ENCODE measurements around the gene INPP5J.
"Not testable (repeated sequence)": the region's sequence is repeated elsewhere in the genome, so short reads cannot be mapped to it uniquely, and the experiment has no call there.

INPP5J gene

DNA sequence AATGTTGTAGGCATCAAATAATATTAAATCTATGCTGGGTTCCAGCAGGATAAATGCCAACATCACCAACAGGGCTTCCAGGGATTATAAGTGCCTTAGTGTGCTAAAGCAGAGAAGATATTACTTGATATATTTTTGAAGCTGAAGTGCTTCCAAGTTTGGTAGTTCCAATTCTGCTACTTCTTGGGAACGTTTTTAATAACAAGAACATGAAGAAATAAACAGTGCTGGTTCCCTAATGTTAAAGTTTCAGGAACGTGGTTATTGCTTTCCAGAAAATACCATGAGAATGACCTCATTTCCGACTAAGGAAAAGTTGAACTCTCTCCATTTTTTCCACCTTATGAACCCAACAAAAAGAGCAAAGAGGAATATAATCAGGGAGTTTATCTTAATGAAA, 32.7 kb downstream of the INPP5J start:
- no peak for DNase-seq

DNA sequence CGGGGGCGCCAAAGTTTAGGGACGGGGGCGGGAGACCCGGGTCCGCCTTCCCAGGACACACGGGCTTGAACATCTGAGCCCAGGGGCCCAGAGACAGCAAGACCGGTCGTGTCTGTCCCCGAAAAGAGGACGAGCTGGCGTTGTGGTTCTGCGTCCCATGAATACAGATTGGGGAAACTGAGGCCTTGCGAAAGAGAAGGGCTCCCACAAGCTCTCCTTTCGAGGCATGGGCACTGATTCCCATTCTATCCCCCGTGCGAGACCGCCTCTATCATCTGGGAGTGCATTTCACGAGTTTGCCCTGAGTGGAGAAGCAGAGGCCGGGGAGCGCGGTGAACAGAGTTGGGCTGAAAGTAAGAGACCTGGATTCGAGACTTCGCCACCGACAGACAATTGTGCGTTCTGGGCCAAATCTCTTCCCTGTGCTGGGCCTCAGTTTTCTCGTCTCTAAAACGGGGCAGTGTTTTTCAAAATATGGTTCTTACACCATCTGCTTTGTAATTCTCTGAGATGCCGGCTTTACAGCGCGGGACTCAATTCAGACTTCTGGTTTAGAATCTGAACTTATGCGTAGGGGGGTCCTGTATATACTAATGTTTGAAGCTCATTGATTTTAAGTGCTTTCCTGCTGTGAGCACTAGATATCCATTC, 37.7 kb downstream of the INPP5J start:
- DNase-seq: peak in 1 of 2 experiments; percentile 34

DNA sequence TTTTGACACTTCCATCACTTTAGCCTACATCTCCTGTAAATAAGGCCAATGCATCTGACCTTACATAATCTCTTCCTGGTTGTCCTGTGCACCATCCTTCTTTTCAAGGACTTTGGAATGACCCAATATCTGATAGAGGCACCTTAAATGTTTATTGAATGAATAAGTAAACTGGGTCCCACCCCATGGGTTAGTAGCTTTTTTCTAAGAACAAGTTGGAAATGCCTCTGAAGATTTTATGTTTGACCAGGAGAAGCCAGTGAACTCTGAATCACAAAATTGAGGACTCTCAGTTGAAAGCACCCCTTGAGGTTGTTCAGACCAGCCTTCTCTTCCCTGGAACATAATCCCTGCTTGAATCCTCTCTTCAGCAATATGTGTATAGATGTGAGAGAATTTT, 38.6 kb downstream of the INPP5J start:
- no peak for DNase-seq

- DNase-seq: peak in 1 of 2 experiments; percentile 20
Observed at GRCh38 chr22:31162015-31162765, 39.4 kb downstream of the INPP5J start.

DNA sequence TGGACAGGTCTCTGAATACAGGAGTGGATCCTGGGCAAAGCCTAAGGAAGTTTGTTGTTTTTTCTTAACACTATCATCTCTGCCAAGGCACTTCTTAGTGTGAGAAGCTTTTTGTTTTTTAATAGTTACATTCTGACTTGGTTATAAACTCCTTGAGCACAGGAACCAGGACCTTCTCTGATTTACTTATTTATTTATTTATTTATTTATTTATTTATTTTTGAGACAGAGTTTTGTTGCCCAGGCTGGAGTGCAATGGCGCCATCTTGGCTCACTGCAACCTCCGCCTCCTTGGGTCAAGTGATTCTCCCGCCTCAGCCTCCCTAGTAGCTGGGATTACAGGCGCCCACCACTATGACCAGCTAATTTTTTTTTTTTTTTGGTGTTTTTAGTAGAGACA, 48.2 kb downstream of the INPP5J start:
- DNase-seq: no peak

DNA sequence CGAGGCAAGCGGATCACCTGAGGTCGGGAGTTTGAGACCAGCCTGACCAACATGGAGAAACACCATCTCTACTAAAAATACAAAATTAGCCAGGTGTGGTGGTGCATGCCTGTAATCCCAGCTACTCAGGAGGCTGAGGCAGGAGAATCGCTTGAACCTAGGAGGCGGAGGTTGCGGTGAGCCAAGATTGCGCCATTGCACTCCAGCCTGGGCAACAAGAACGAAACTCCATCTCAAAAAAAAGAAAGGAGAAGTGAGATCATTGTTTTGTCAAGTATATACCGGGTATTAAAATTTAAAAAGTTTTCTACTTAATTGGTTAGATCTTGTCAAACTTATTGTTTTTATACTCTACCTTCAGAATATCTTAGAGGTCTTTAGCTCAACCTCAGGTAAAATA, 49.0 kb downstream of the INPP5J start:
- not testable (repeated sequence) for DNase-seq

DNA sequence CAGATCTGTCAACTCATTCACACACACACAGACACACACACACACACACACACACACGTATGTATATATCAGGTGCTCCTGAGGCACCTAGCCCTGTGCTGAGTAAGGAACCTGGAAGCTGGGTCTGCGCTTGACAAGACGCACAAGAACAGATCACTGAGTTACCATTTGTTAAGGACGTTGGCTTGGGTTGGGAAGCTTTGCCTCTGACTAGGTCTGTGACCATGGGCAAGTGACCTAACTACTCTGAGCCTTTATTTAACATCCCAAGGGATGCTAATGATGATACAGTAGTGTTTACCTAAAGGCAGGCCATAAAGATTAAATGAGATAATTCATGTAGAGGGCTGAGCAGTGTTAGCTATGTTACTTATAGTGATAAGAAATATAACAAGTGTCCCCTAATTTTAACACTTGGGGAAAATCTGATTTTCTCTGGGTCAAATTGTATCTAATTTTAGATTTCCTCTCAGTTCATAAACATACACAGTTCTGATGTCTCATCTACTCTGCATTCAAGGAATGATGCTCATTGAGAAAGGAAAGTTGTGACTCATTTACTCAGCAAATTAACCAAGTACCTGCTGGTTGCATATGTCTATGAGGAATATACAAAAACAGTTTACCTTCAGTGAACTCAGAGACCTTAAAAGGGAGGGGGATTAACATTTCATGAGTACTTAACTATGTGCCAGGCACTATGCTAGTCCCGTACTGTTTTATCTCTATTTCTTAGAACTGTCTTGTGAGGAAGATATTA, 50.8 kb downstream of the INPP5J start:
- DNase-seq: no peak

DNA sequence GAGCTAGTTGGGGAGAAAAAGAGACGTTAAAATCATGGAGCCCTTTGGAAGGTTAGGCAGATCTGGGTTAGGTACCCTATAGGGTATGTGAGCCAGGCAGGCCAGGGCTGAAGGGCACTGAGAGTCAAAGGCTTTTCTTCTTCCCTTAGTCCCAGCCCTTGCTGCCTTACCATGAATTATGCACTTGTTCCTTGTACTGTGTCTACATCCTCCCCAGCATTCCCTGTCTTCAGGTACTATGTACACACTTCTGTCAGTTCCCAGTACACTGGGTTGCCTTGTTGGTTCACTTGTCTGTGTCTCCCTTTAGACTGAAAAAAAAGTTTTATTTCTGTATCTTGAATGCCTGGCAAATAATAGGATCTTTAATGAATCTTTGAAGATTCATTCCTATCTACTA, 54.2 kb downstream of the INPP5J start:
- no peak for DNase-seq

DNA sequence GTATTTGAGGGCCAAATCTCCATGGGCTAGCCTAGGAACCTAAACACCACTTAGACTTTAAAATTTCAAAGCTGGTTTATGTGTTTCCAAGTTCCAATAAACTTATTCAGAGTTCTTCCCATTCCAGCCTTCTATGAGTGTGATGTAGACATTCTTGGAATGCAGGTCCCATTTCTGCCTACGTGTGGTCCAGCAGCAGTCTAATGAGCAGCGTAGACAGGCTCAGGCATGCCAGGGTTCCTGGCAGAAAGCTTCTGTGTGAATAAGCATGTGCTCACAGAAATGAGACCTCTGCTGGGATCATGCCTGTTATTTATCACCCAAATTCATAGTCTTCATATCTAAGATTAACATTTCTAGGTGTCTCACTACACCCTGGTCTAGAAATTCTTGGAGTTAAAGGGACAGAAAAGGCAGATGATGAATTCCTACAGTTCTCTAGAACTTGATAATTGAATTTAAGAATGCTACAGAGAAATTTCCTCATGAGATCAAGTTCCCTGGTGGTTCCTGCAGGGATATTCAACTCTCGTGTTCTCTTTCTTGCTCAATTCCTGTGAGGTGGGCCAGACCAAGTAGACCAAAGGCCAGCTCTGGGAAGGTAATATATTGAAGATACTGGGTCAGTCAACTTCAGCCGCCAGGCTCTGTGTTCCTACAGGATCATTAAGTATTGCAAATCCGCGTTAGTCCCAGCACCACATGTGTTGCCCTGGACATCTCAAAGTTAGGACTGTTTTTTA, 54.8 kb downstream of the INPP5J start:
- no peak for DNase-seq

DNA sequence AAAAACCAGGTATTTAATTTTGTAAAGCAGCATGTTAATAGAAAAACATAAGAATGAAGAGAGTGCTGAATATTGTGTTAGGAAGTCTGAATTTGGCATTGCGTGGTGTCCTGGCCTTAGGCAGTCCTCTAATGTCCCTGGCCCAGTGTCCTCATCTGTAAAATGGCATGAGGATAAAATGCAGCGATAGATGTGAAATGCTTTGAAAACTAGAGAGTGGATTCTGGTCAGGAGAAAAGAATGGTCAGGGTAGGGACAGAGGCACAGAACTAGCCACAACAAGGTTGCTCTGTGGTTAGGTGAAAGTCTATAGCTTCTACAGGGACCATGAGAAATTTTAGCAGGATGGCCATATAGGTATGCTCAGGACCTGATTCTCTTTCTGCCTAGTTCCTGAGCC, 56.1 kb downstream of the INPP5J start:
- no peak for DNase-seq

DNA sequence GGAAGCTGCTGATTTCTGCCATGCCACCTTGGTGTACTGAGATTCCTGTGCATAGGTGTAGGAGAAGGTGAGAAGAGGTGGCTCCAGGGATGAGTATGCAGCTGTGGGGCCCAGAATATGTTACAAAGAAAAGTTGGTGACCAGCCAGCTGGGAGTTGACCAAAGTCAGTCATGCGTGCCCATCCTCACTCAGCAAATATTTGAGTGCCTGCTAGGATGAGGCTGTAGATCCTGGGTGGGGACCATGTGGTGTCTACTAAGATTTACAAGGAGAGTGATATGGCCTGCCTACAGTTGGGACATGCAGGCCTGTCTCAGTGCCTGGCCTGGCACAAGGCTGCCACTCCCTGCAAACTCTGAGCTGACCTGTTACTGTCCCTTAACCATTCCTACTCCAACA, 56.6 kb downstream of the INPP5J start:
- no peak for DNase-seq

DNA sequence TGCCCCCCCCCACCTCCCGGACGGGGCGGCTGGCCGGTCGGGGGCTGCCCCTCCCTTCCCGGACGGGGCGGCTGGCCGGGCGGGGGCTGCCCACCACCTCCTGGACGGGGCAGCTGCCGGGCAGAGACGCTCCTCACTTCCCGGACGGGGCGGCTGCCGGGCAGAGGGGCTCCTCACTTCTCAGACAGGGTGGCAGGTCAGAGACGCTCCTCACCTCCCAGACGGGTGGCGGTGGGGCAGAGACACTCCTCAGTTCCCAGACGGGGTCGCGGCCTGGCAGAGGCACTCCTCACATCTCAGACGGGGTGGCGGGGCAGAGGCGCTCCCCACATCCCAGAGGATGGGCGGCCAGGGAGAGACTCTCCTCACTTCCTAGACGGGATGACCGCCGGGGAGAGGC, 61.2 kb downstream of the INPP5J start:
- no peak for DNase-seq
